HPDE6-E6E7 (cell line): ENCODE measurements around the gene DGUOK.
A peak's percentile ranks its signal among the peaks of the same experiment; 100 is the strongest.

Experiments used
- DNase-seq: peaks from one replicate; pipeline ENCODE4 v3.0.0; 2011; ENCODE audit warnings: missing footprints; ENCODE audit errors: extremely low spot score

DGUOK gene

GRCh38 chr2:73979686-73980085, 53.0 kb downstream of the DGUOK start:
- peak; percentile 76 for DNase-seq

- DNase-seq, result no peak
Observed at GRCh38 chr2:73980566-73980965, 53.9 kb downstream of the DGUOK start.

GRCh38 chr2:73981081-73982001, 54.7 kb downstream of the DGUOK start:
- DNase-seq, result no peak

GRCh38 chr2:73982140-73982617, 55.5 kb downstream of the DGUOK start:
- no peak for DNase-seq

GRCh38 chr2:73983322-73984202, 56.9 kb downstream of the DGUOK start:
- DNase-seq, result peak; percentile 79

- DNase-seq, result no peak
Observed at GRCh38 chr2:73984203-73984921, 57.7 kb downstream of the DGUOK start, which contains the start of gene TET3. Gene TET3 (plus strand): TSS chr2:73984910. CDS start chr2:73986404, 1,494 bp downstream.

GRCh38 chr2:73984922-73985307, 58.2 kb downstream of the DGUOK start:
- DNase-seq, result no peak

- DNase-seq, result no peak
Observed at GRCh38 chr2:73985308-73986084, 58.8 kb downstream of the DGUOK start.

GRCh38 chr2:73986085-73986681, 59.5 kb downstream of the DGUOK start:
- DNase-seq, result no peak

GRCh38 chr2:73987109-73987947, 60.6 kb downstream of the DGUOK start:
- no peak for DNase-seq

- DNase-seq, result no peak
Observed at GRCh38 chr2:73987948-73988700, 61.4 kb downstream of the DGUOK start.

- no peak for DNase-seq
Observed at GRCh38 chr2:73989972-73990371, 63.3 kb downstream of the DGUOK start.

- no peak for DNase-seq
Observed at GRCh38 chr2:73990531-73990930, 63.9 kb downstream of the DGUOK start.

GRCh38 chr2:73992036-73992435, 65.4 kb downstream of the DGUOK start:
- DNase-seq, result peak; percentile 79

- DNase-seq, result no peak
Observed at GRCh38 chr2:73993376-73993775, 66.7 kb downstream of the DGUOK start.

GRCh38 chr2:73993778-73994177, 67.1 kb downstream of the DGUOK start:
- no peak for DNase-seq

- no peak for DNase-seq
Observed at GRCh38 chr2:73994178-73994831, 67.6 kb downstream of the DGUOK start.

GRCh38 chr2:73995810-73996209, 69.1 kb downstream of the DGUOK start:
- DNase-seq, result no peak
